Left cardiac atrium (tissue), 4 donors: ENCODE data around the gene PRPS1. TPM values are rescaled to one million over a fixed set of nuclear protein-coding genes. Genes with fewer than 3 reads are reported as not detected.
"Not testable (repeated sequence)": the region's sequence is repeated elsewhere in the genome, so short reads cannot be mapped to it uniquely, and the experiment has no call there.

Source experiments
- ATAC-seq, 2 donors: fragments of 200-7000 bp; cut with Tn5 transposase; one replicate each; pipeline ENCODE4 v1.9.1; 2020; ENCODE audit warnings: mild to moderate bottlenecking in 2 of 2, moderate library complexity in 2 of 2
- DNase-seq: peaks from one replicate; pipeline ENCODE4 v3.0.0-alpha.2; 2020
- intact Hi-C, 2 donors: fragments of 100-400 bp; cut with DNase I; formaldehyde crosslinking; loops; one replicate each; pipeline versions ENCODE4 v1.14.1 to v1.15.1; 2022 to 2023
- long read RNA-seq: library from polyadenylated mRNA; unstranded; transcript quantifications from one replicate; pipeline ENCODE4 v2.0.0, GENCODE V29; 2021
- total RNA-seq, 2 donors: library from RNA; stranded (reverse); fragmentation: NEBNext Ultra II Directional; extraction: Animal tissue kit (Norgen Biotek cat#: 25700); gene quantifications; one replicate each; pipeline ENCODE4 v1.2.1, GENCODE V29; 2021
- donor health status: DM: no; HTN: yes; CAD: no.
- donor health status: DM: no; HTN: yes; CAD: no; lungs with severe emphysema.
- donor health status: DM: yes; HTN: yes; CAD: no.
- donor health status: Dilated cardiomyopathy.

Gene PRPS1
- total RNA-seq: 10 to 100 TPM; 24.3 to 29.1 TPM
- long read RNA-seq, transcript PRPS1-204 (7 exons, 2,152 nt): major isoform, 6 of 6 reads
- long read RNA-seq, partial matches to known transcripts: 0 of 6 reads
- long read RNA-seq, other reads (novel, unspliced or antisense): 0 of 6 reads

DNA sequence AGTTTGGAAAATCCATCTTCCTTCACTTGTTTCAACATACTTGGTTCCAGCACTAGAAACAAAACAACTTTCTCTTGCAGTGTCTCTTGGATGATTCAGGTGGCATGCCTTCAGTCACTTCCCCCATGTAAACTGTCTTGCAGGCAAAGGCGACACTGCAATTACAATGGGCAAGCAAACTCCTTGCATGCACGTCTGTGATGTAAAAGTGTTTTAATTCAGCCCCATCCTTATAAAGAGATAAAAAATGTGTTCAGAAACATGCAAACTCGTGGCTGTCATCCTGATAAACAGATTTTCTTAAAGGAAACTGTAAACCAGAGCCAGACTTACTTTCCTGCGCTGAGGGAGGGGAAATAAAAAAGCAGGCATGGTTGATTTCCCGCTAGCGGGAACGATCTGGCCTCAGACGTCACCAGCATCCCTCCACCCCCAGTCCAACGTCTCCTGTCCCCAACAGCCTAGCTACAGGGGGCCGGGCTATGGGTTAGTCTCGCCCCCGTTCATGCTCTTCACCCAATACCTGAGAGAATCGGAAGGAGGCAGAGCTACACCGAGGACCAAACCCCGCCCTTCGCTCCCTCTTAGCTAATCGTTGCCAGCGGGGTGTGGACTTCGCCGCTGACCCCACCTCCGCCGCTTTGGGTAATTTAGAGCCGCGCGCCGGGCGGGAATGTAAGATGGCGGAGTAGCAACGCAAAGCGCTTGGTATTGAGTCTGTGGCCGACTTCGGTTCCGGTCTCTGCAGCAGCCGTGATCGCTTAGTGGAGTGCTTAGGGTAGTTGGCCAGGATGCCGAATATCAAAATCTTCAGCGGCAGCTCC lies at the start of gene PRPS1:
PRPS1 (plus strand) TSS at position 673 of the 824 bp plus-strand sequence; CDS start at position 792, 119 bp downstream.
- intact Hi-C loops: no loop called here
- ATAC-seq: peak; percentile 99 to 100
- peak; percentile 91 for DNase-seq

DNA sequence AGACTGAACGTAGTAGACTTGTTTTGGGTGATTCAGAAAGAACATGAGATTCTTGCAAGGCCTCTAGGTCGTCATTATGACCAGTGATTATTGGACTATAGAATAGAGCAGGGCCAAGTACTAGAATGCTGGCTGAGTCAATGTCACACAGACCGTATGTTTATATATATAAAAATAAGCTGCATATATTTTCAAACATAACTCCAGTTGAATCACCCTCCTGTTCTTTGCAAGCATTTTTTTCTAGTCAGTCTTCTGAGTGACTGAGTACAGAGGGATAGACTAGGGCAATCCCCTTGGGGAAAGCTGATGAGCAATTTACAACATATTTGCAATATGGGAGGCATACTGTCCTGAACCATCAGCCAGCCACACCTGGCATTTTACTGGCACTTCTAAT lies 48.4 kb upstream of the PRPS1 start:
- DNase-seq: no peak

DNA sequence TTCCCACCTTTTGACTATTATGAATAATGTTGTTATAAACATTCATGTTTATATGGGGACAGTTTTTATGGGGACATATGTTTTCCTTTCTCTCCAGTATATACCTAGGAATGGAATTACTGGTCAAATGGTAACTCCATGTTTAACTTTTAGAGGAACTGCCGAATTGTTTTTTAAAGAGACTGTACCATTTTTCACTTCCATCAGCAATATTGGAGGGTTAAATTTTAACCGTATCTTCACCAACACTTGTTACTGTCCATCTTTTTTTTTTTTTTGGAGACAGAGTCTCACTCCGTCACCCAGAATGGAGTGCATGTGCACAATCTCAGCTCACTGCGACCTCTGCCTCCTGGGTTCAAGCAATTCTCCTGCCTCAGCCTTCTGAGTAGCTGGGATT lies 46.4 kb upstream of the PRPS1 start:
- DNase-seq: no peak
- intact Hi-C loops: no loop called here
- ATAC-seq: no peak

More for the DNA sequence above, 48.4 kb upstream of the PRPS1 start:
- no peak for ATAC-seq
- intact Hi-C loops: no loop called here

DNA sequence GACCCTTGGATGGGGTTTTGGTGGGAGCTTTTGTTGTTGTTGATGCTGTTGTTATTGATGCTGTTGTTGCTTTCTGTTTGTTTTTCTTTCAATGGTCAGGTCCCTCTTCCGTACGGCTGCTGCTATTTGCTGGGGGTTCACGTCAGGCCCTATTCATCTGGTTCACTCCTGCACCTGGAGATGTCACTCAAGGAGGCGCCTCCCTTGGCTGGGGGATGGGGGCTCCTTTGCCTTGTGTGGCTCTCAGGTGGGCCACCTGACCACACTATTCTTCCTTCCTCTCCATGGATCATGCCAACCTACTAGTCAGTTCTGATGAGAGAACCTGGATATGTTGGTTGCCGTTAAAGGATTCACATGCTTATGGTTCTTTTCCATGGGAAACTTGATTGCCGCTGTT lies 39.1 kb upstream of the PRPS1 start:
- no peak for DNase-seq
- ATAC-seq: no peak
- intact Hi-C loops: no loop called here

DNA sequence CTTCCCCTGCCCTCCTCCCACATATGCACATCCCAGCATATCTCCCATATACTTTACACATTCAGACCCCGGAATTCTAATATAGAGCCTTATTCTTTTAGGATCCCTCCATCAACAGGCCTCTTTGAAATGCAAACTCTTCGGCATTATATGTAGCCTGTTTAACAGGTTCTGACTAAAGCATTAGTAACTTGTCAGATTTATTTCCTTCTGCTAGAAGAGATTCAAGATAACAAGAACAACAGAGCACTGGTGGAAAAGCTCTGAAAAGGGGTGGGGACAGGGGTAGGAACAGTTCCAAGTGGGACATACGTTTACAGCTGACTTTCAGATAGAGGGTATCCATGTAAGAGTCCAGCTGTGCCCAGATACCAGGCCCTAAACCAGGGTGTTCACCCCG lies 31.7 kb upstream of the PRPS1 start:
- intact Hi-C loops: no loop called here
- DNase-seq (no peak), ATAC-seq (no peak)

DNA sequence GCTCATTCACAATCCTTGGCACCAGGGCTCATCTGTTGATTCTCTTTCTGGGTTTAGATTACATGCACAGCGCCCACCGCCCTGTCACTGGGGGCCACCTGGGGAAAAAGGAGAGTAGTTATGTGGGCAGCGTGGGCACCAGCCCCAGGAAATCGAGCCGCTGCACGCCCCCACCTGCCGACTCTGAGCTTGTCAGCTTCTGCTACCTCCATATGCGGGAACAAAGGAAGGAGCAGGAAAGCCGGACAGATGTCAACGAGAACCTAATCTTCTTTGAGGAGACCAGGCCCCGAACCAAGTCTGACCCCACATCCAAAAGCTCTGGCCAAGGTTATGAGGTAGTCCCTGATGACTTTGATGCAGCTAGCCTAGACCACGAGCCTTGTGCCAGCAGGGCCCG lies 31.0 kb upstream of the PRPS1 start:
- DNase-seq: no peak
- no peak for ATAC-seq
- intact Hi-C loops: no loop called here

DNA sequence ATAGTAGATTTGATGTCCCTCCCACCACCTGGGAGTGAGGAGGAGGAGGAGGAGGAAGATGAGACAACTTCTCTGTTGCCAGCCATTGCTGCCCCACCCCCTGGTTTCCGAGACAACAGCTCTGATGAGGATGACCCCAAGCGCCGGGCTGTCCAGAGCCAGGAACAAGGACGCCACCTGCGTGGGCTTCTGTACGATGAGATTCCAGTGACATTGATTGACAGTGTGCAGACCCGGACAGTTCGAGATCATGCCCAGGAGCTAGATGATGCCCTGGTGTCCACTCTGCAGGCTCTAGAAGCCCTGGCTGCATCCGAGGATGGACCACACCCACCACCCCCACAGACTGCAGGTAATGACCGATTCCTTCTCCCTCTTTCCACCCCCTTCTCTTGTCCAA lies 30.5 kb upstream of the PRPS1 start:
- ATAC-seq (no peak), DNase-seq (no peak)
- intact Hi-C loops: no loop called here

DNA sequence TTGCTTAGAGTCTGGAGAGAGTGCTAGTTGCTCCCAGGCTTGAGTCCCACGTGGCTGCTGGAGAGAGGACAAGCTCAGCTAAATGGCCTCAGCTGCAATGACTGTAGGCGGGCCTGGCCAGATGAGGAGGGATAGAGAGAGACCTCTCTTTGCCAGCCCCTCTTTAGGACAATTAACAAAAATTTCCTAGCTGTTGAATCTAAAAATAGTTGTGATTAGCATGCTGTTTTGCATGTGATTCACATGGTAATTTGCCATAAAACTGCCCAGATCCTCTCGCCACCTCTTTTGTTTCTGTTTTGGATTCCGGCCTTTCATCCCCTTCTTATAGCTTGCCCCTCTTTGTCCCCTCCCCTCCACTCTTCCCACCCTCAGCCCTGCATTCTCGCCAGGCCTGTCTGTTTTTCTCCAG lies 28.9 kb upstream of the PRPS1 start:
- DNase-seq: no peak
- intact Hi-C loops: no loop called here
- no peak for ATAC-seq

DNA sequence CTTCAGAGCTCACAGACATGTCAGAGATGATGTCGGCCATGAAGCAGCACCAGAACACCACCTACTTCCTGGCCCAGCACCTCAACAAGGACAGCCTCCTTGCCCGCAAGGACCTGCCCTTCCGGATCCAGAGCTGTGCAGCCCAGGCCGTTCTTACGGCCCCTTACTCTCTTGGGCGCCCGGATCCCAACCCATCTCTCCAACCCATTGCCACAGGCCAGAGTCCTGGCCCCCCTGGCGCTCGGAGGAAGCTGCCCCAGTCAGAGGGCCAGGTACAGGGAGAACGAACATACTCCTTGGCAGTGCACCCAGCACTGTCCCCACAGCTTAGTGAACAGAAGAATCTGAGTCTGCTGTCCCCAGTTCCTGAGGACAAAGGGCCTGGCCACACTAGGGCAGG lies 27.9 kb upstream of the PRPS1 start:
- intact Hi-C loops: no loop called here
- ATAC-seq (no peak), DNase-seq (no peak)

DNA sequence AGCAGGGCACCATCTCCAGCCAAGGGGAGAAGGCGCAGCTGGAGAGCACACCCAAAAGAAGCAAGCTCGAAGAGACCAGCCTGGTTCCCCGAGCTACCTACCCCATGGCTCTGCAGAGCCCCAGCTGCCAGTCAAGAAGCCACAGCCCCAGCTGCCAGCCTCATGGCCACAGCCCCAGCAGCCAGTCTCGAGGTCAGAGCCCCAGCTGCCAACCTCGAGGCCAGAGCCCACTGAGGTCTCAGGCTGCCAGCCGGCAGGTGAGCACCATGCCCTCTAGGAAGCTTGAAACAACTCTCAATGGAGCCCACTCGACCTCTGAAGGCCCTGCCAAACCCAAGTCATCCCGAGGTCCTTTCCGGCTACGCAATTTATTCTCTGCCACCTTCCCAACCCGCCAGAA lies 27.0 kb upstream of the PRPS1 start:
- intact Hi-C loops: no loop called here
- DNase-seq: no peak
- no peak for ATAC-seq

DNA sequence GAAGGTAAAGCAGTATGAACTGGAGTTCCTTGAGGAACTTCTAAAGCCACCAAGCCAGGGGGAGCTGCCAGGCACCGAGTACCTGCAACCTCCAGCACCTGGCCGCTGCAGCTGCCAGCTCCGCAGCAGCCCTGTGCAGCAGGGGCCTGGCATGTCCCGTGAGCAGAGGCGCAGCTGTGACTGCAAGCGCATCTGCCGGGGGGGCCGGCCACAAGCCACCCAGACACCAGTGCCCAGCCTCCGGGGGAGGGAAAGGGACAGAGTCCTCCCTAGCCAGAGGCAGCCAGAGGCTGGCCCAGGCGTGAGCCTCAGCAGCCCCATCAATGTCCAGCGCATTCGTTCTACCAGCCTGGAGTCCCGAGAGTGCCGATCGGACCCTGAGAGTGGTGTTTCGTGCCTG lies 26.6 kb upstream of the PRPS1 start:
- ATAC-seq (no peak), DNase-seq (no peak)
- intact Hi-C loops: no loop called here

DNA sequence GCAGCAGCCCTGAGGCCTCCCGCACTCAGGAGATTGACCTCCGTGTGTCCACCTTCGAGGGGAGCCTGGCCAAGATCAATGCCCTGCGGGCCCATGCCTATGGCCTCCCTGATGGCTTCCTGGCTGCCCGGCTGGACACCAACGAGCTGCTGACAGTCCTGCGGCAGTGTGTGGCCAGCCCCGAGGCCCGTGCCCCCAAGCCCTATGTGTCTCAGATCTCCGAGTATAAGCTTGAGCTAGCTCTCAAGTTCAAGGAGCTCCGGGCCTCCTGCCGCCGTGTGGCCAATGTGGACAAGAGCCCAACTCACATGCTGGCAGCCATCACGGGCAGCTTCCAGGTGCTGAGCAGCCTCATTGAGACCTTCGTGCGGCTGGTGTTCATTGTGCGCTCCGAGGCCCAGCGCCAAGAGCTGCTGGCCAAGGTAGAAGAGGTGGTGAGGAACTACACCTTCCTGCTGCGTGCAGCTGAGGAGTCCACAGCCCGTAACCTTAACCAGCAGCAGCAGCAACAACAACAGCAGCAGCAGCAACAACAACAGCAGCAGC lies 25.5 kb upstream of the PRPS1 start:
- DNase-seq (no peak), ATAC-seq (peak in 1 of 2 donors; percentile 23)
- intact Hi-C loops: no loop called here

DNA sequence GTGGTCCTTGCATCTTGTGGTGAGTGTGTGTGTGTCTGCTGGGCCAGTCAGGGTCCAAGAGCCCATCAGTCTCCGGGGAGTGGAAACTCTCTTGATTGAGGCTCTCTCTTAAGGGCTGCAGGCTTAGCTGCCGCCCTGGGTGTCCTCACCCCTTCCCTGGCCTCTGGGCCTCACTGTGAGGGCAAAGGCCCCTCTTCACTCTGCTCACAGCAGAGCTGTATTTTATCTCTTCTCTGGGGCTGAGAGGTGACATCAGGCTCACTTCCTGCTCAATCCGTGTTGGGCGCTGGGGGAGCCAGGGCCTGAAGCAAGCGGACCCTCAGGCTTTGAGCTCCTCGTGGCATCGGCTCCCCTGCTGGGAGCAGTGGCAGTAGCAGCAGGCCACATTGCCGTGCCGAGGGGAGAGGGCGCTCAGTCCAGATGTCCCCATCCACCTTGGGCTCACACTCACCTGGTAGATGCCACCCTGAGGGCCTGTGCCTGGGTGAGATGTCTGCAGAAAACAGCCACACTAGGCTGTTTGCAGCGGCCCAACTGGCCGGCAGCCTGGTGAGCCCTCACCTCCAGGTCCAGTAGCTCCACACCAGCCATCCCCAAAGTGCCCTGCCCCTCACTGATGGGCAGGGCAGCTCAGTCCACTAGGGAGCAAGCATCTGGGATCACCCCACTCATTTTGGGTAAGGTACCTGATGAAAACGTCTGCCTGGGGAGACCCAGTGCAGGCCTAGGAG lies 24.7 kb upstream of the PRPS1 start:
- DNase-seq (no peak), ATAC-seq (no peak)
- intact Hi-C loops: no loop called here

DNA sequence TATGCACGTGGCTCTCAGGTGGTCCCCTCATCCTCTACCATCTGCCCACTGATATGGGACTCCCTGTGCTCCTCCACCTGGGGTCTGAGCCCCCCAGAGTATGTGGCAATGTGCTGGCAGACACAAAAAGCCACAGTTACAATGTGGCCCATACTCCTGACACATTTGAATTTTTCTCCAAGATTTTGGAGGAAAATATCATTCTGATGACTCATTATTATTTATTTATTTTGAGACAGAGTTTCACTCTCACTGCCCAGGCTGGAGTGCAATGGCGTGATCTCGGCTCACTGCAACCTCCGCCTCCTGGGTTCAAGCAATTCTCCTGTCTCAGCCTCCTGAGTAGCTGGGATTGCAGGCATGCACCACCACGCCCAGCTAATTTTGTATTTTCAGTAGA lies 19.2 kb upstream of the PRPS1 start:
- intact Hi-C loops, ATAC-seq, DNase-seq: not testable (repeated sequence)

DNA sequence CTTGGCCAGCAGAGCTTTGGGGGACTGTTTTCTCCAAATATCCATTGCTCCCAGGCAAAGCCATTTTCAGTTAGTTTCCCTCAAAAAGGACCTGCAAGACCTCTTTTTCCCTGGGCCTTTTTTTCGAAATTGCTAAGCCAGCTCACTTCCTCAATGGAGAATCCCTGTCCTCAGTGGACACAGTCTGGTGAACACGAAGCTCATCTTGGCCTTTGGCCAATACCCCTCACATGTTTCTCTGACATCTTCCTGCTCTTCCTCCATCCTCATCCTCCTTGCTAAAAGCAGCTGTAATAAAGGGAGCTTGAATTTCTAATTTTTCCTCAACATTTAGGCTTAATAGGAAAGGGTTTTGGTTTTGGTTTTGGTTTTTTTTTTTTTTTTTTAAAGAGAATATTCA lies 17.6 kb upstream of the PRPS1 start:
- intact Hi-C loops: no loop called here
- no peak for ATAC-seq

DNA sequence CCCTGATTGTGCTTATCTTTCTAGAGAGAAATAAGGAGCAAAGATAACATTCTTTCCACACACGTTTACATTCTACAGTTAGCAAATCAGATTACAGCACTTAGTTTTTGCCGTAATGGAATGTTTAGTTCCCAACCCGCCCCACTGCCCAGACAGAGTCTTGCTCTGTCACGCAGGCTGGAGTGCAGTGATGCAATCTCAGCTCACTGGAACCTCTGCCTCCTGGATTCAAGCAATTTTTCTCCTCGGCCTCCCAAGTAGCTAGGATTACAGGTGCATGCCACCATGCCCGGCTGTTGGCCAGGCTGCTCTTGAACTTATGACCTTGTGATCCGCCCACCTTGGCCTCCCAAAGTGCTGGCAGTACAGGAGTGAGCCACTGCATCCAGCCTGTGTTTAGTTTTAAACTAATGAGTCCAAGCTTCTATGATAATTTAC lies 8.4 kb upstream of the PRPS1 start:
- ATAC-seq (no peak), DNase-seq (no peak)
- intact Hi-C loops: no loop called here

More for the DNA sequence above, 17.6 kb upstream of the PRPS1 start:
- no peak for DNase-seq

DNA sequence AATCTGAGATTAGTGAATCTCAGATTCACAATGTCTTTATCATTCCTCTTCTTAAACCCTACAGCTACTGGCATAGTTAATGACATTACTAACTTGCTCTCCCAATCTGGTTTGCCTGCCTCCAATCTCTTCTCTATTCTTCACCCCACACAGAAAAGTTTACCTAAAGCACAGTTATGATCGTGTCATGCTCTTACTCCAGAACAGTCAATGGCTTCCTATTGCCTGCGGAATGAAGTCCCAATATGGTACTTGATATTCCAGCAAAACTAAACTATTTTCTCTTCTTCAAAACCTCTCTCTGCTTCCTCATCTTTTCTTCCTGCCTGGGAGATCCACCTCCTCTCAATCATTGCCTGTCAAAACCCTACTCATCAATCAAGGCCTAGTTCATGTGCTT lies 3.4 kb upstream of the PRPS1 start:
- intact Hi-C loops: no loop called here
- ATAC-seq (no peak), DNase-seq (no peak)

DNA sequence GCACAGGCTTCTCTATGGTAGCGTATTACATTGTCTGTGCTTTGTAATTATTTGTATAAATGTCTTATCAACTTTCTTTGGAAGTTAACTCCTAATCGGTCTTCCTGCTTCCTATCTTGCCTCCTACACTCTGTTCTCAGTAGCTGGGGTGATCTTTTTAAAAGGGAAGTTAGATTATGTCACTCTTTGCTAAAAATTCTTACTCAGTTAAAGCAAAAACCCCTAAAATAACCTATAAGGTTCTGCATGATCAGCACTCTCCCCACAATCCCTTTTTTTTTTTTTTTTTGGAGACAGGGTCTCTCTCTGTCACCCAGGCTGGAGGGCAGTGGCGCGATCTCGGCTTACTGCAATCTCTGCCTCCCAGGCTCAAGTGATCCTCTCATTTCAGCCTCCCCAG lies 2.6 kb upstream of the PRPS1 start:
- ATAC-seq: no peak
- no peak for DNase-seq
- intact Hi-C loops: no loop called here

DNA sequence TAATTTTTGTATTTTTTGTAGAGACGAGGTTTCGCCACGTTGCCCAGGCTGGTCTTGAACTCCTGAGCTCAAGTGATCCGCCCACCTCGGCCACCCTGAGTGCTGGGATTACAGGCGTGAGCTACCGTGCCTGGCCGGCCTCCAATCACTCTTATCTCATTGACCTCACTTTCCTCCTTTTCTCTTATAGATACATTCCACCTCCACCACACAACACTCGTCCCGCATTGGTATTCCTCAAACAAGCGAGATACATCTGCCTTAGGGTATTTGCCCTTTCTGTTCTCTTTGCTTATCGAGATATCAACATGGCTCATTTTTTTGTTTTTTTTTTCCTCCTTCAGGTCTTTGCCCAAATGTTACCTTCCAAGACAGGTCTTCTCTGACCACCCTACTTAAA lies 1.8 kb upstream of the PRPS1 start:
- DNase-seq (no peak), ATAC-seq (no peak)
- intact Hi-C loops: no loop called here

DNA sequence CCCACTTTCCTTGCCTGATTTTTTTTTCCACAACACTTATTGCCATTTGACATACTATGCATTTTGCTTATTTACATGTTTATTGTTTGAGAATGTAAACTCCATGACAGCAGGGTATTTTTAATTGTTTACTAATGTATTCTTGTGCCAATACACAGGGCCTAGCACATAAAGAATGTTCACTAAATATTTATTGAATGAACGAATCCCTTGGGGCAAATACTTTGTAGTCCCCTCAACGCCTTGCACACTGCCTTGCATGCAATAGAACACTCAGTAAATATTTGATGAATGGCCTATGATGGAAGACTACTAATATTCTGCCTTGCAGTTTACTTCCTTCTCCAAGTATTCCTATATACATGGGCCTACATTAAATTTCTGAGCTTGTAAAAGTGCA lies 1.4 kb upstream of the PRPS1 start:
- ATAC-seq (no peak), DNase-seq (no peak)
- intact Hi-C loops: no loop called here
